H1 (cell line): ENCODE data around the gene UBR3. TPM values are rescaled to one million over a fixed set of nuclear protein-coding genes. Genes with fewer than 3 reads are reported as not detected.

Source experiments
- CTCF ChIA-PET: fragments of 300-600 bp; sonication (Branson Sonifier 250); formaldehyde crosslinking; loops from one replicate; lab custom pipeline; 2021; ENCODE audit not compliant: partially characterized antibody; lab: Charles Lee
- POLR2A ChIA-PET: fragments of 300-600 bp; sonication (Branson Sonifier 250); formaldehyde crosslinking; loops from one replicate; lab custom pipeline; 2021; ENCODE audit warnings: inconsistent platforms; ENCODE audit not compliant: partially characterized antibody; lab: Charles Lee
- DNase-seq, 2 experiments: peaks; one replicate each; pipeline versions ENCODE4 v3.0.0 to v3.0.0-alpha.2; 2010 to 2022; ENCODE audit warnings: low spot score in 2 of 2, low read depth in 1 of 2, mixed read lengths in 1 of 2
- FAIRE-seq: peaks from 2 replicates; lab custom pipeline; 2011; peaks lifted over from hg19 to GRCh38; lab: Jason Lieb, UNC
- H2AFZ ChIP-seq: 2 replicates; pipeline ENCODE4 v1.8.1; 2012; ENCODE audit warnings: low read length, inconsistent platforms
- H2AK5ac ChIP-seq: 2 replicates; pipeline ENCODE4 v1.6.1; 2013; ENCODE audit warnings: low read depth, low read length
- H2BK120ac ChIP-seq: replicated peaks from 2 replicates; pipeline ENCODE3; 2013; ENCODE audit warnings: low read depth, low read length, inconsistent platforms
- H2BK12ac ChIP-seq: 2 replicates; pipeline ENCODE4 v1.6.1; 2013; ENCODE audit warnings: low read depth, low read length
- H2BK15ac ChIP-seq: 2 replicates; pipeline ENCODE4 v1.6.1; 2013; ENCODE audit warnings: low read length
- H2BK20ac ChIP-seq: 2 replicates; pipeline ENCODE4 v1.6.1; 2013; ENCODE audit warnings: low read length
- H2BK5ac ChIP-seq: 2 replicates; pipeline ENCODE4 v1.6.1; 2013; ENCODE audit warnings: low read depth, low read length
- H3K14ac ChIP-seq: 2 replicates; pipeline ENCODE4 v1.6.1; 2013; ENCODE audit warnings: inconsistent platforms; ENCODE audit not compliant: insufficient read length
- H3K18ac ChIP-seq: 2 replicates; pipeline ENCODE4 v1.6.1; 2013; ENCODE audit warnings: low read length; ENCODE audit errors: extremely low read depth
- H3K23ac ChIP-seq: 2 replicates; pipeline ENCODE4 v1.6.1; 2013; ENCODE audit warnings: inconsistent platforms; ENCODE audit not compliant: insufficient read length
- H3K23me2 ChIP-seq: 2 replicates; pipeline ENCODE4 v1.6.1; 2013; ENCODE audit warnings: low read depth, low read length
- H3K27ac ChIP-seq: 2 replicates; pipeline ENCODE4 v1.6.1; 2011; ENCODE audit warnings: low read depth, low read length, inconsistent platforms
- H3K27me3 ChIP-seq, 4 experiments: replicated peaks in 1 of 4; 1 replicate in 1 of 4; 2 replicates in 3 of 4; pipeline versions ENCODE4 v1.6.1 to v1.8.1; 2011 to 2013; ENCODE audit warnings: low read length in 3 of 4, mild to moderate bottlenecking in 3 of 4, inconsistent platforms in 2 of 4, mixed read lengths in 2 of 4, moderate library complexity in 1 of 4; ENCODE audit not compliant: control insufficient read depth in 3 of 4, insufficient read depth in 3 of 4; ENCODE audit errors: extremely low read depth in 1 of 4
- H3K36me3 ChIP-seq, 4 experiments: 2 replicates each; pipeline versions ENCODE4 v1.6.1 to v1.8.1; 2011 to 2013; ENCODE audit warnings: mild to moderate bottlenecking in 4 of 4, low read length in 3 of 4, moderate library complexity in 2 of 4, control low read depth in 1 of 4, inconsistent platforms in 1 of 4; ENCODE audit not compliant: insufficient read depth in 4 of 4, control insufficient read depth in 2 of 4
- H3K4ac ChIP-seq: replicated peaks from 2 replicates; pipeline ENCODE3; 2013; ENCODE audit warnings: low read length, low read depth, mixed read lengths, inconsistent platforms; ENCODE audit not compliant: insufficient read length
- H3K4me1 ChIP-seq, 4 experiments: replicated peaks in 1 of 4; 1 replicate in 1 of 4; 2 replicates in 3 of 4; pipeline versions ENCODE4 v1.6.1 to v1.8.1; 2011 to 2013; ENCODE audit warnings: low read length in 3 of 4, inconsistent platforms in 2 of 4, mixed read lengths in 1 of 4; ENCODE audit not compliant: insufficient read depth in 4 of 4, control insufficient read depth in 3 of 4
- H3K4me2 ChIP-seq, 2 experiments: 2 replicates each; pipeline versions ENCODE4 v1.6.1 to v1.8.1; 2011 to 2013; ENCODE audit warnings: low read depth in 2 of 2, low read length in 2 of 2, control low read depth in 1 of 2, inconsistent platforms in 1 of 2, mild to moderate bottlenecking in 1 of 2; ENCODE audit not compliant: insufficient read depth in 1 of 2
- H3K4me3 ChIP-seq, 4 experiments: fragments of 200-600, 300-600 bp in 1 of 4; sonication (generic), shearing (Covaris generic), sonication (Bioruptor Twin) in 1 of 4; 2 replicates each; pipeline versions ENCODE4 v1.5.1 to v1.8.1; 2011 to 2016; ENCODE audit warnings: low read length in 4 of 4, low read depth in 3 of 4, control low read depth in 2 of 4, inconsistent platforms in 2 of 4, mild to moderate bottlenecking in 2 of 4, mixed read lengths in 1 of 4, moderate library complexity in 1 of 4; ENCODE audit not compliant: insufficient read depth in 2 of 4; ENCODE audit errors: extremely low read depth in 1 of 4
- H3K56ac ChIP-seq: replicated peaks from 2 replicates; pipeline ENCODE3; 2013; ENCODE audit warnings: low read depth, mild to moderate bottlenecking, mixed read lengths, low read length, inconsistent platforms; ENCODE audit not compliant: insufficient read length
- H3K79me1 ChIP-seq: 2 replicates; pipeline ENCODE4 v1.6.1; 2013; ENCODE audit warnings: low read depth, low read length, control low read depth
- H3K79me2 ChIP-seq, 2 experiments: 2 replicates each; pipeline versions ENCODE4 v1.6.1 to v1.8.1; 2012 to 2013; ENCODE audit warnings: low read length in 2 of 2, mild to moderate bottlenecking in 2 of 2, inconsistent platforms in 1 of 2; ENCODE audit not compliant: insufficient read depth in 2 of 2, control insufficient read depth in 1 of 2
- H3K9ac ChIP-seq, 4 experiments: replicated peaks in 1 of 4; 1 replicate in 1 of 4; 2 replicates in 3 of 4; pipeline versions ENCODE4 v1.6.1 to v1.8.1; 2011 to 2013; ENCODE audit warnings: low read depth in 3 of 4, low read length in 3 of 4, control low read depth in 2 of 4, mild to moderate bottlenecking in 2 of 4, moderate library complexity in 2 of 4, inconsistent platforms in 1 of 4; ENCODE audit errors: extremely low read depth in 1 of 4
- H3K9me3 ChIP-seq, 2 experiments: 2 replicates each; pipeline versions ENCODE4 v1.6.1 to v1.8.1; 2012 to 2013; ENCODE audit warnings: mild to moderate bottlenecking in 2 of 2, moderate library complexity in 2 of 2, control low read depth in 1 of 2, inconsistent platforms in 1 of 2, low read depth in 1 of 2, low read length in 1 of 2, mixed read lengths in 1 of 2; ENCODE audit not compliant: insufficient read depth in 2 of 2
- H4K20me1 ChIP-seq, 2 experiments: replicated peaks in 1 of 2; 2 replicates each; pipeline versions ENCODE3 to v1.8.1; 2011 to 2013; ENCODE audit warnings: inconsistent platforms in 2 of 2, low read length in 2 of 2, mild to moderate bottlenecking in 1 of 2; ENCODE audit not compliant: insufficient read depth in 2 of 2, control insufficient read depth in 1 of 2
- H4K5ac ChIP-seq: 2 replicates; pipeline ENCODE4 v1.6.1; 2013; ENCODE audit warnings: low read length, low read depth, mixed read lengths, inconsistent platforms; ENCODE audit not compliant: insufficient read length
- H4K8ac ChIP-seq: 2 replicates; pipeline ENCODE4 v1.8.0; 2013; ENCODE audit warnings: mild to moderate bottlenecking, moderate library complexity, low read length, inconsistent platforms; ENCODE audit not compliant: insufficient read depth; ENCODE audit errors: extremely low read depth
- H4K91ac ChIP-seq: replicated peaks from 2 replicates; pipeline ENCODE3; 2013; ENCODE audit warnings: low read length, mixed read lengths, inconsistent platforms; ENCODE audit not compliant: insufficient read length
- CHD2 ChIP-seq: IDR thresholded peaks from 2 replicates; pipeline ENCODE4 v1.6.1; 2012; ENCODE audit warnings: low read length, improper control_type of control experiment
- EGR1 ChIP-seq: IDR thresholded peaks from 2 replicates; pipeline ENCODE4 v1.6.1; 2011; ENCODE audit warnings: low read depth, low read length, borderline replicate concordance
- EP300 ChIP-seq, 2 experiments: IDR thresholded peaks; 1 replicate in 1 of 2; 2 replicates in 1 of 2; pipeline ENCODE4 v1.6.1; 2011 to 2012; ENCODE audit warnings: low read depth in 2 of 2, low read length in 2 of 2, mild to moderate bottlenecking in 2 of 2, borderline replicate concordance in 1 of 2, inconsistent platforms in 1 of 2, moderate library complexity in 1 of 2
- JUN ChIP-seq: IDR thresholded peaks from 2 replicates; pipeline ENCODE4 v1.6.1; 2011; ENCODE audit warnings: low read depth, mild to moderate bottlenecking, improper control_type of control experiment, low read length
- JUND ChIP-seq: IDR thresholded peaks from 2 replicates; pipeline ENCODE4 v1.6.1; 2011; ENCODE audit warnings: mild to moderate bottlenecking, improper control_type of control experiment, low read length
- KDM5A ChIP-seq: fragments of 200-600 bp; IDR thresholded peaks from 2 replicates; pipeline ENCODE4 v1.7.1; 2012; ENCODE audit warnings: mild to moderate bottlenecking, low read length, inconsistent platforms, mixed read lengths
- MAFK ChIP-seq: IDR thresholded peaks from 2 replicates; pipeline ENCODE4 v1.6.1; 2012; ENCODE audit warnings: low read depth, mild to moderate bottlenecking, improper control_type of control experiment, low read length
- RBBP5 ChIP-seq: IDR thresholded peaks from 2 replicates; pipeline ENCODE4 v1.7.1; 2012; ENCODE audit warnings: low read depth, mild to moderate bottlenecking, inconsistent platforms, low read length, moderate library complexity, borderline replicate concordance
- SP4 ChIP-seq: IDR thresholded peaks from 2 replicates; pipeline ENCODE4 v1.6.1; 2012; ENCODE audit warnings: low read length, inconsistent platforms
- TAF1 ChIP-seq: IDR thresholded peaks from 2 replicates; pipeline ENCODE4 v1.6.1; 2011; ENCODE audit warnings: mild to moderate bottlenecking, low read depth, low read length
- TBP ChIP-seq: IDR thresholded peaks from 2 replicates; pipeline ENCODE4 v1.6.1; 2011; ENCODE audit warnings: low read depth, low read length, improper control_type of control experiment
- TCF12 ChIP-seq: IDR thresholded peaks from 2 replicates; pipeline ENCODE4 v1.6.1; 2011; ENCODE audit warnings: low read depth, mild to moderate bottlenecking, low read length
- TEAD4 ChIP-seq: IDR thresholded peaks from 2 replicates; pipeline ENCODE4 v1.6.1; 2012; ENCODE audit warnings: low read depth, low read length, inconsistent platforms, mixed read lengths
- polyA plus RNA-seq, 7 experiments: library from polyadenylated mRNA; depleted of rRNA in 3 of 7; stranded (reverse) in 5 of 7; unstranded in 2 of 7; fragments of >200 nt in 5 of 7; fragments of 200-250 nt in 2 of 7; gene quantifications; 1 replicate in 5 of 7; 2 replicates in 1 of 7; 4 replicates in 1 of 7; pipeline versions ENCODE4 v1.2.1 to v1.2.3, GENCODE V29; 2011 to 2013; ENCODE audit warnings: missing spikeins in 2 of 7, mixed read lengths in 2 of 7
- total RNA-seq: library from RNA; stranded (reverse); fragmentation: NEBNext Ultra II Directional; extraction: Animal tissue kit (Norgen Biotek cat#: 25700); gene quantifications from 2 replicates; pipeline ENCODE4 v1.2.1, GENCODE V29; 2021
- TF ChIP-seq, protein P1 (sequence below): IDR thresholded peaks from 2 replicates; pipeline ENCODE4 v1.6.1; 2012; ENCODE audit warnings: inconsistent platforms

Gene UBR3
- total and polyA plus RNA-seq, 2 of the 8 experiments (the other 6 are each of a cell fraction or from before 2014, with no cell fraction given): 3.7 to 17.7 TPM

DNA sequence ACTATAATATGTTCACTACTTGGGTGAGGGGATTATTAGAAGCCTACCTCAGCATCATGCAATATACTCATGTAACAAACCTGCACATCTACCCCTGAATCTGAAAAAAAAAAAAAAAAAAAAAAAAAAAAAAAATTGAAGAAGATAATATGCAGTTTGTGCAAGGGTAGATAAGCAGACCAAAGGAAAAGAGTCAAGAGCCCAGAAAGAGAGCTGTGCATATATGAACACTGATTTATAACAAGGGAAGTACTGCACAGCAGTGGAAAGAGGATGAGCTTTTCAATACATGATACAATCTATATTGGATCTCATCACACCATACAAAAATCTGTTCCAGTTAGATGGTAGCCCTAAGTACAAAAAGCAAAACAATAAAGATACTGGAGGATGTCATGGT is 268.1 kb downstream of the UBR3 start:
- no peak overlapping the region for H3K14ac ChIP-seq
- ChIA-PET CTCF (interaction anchor here (1.5 kb wide), 1 partner anchor 314 kb away, joined by 3 read pairs; no protein-coding TSS in a partner anchor), POLR2A (no interaction called here)
- no peak for FAIRE-seq
- H3K9me3 ChIP-seq: peaks cover 14 to 16% of the 10 kb centered on the region in 2 experiments
- no peak overlapping the region for H2BK15ac ChIP-seq
- H2BK12ac ChIP-seq: no peak overlapping the region
- no peak overlapping the region for H4K91ac ChIP-seq
- no peak overlapping the region for H3K56ac ChIP-seq
- no peak overlapping the region for H2BK20ac ChIP-seq
- H3K9ac ChIP-seq: no peak overlapping the region
- H3K79me2 ChIP-seq: no peaks in the 10 kb centered on the region
- H4K5ac ChIP-seq: no peak overlapping the region
- H3K36me3 ChIP-seq: peaks cover 0 to 3% (median 2%) of the 10 kb centered on the region in 4 experiments; a peak in 1 of 8 replicates
- H3K27ac ChIP-seq: no peak overlapping the region
- no peak overlapping the region for H3K4me2 ChIP-seq
- no peak for DNase-seq
- peaks cover 0 to 1% (median 0%) of the 10 kb centered on the region in 4 experiments; a peak in 1 of 7 replicates for H3K27me3 ChIP-seq
- TF ChIP-seq RBBP5 (no peak), JUN (no peak), TAF1 (no peak), JUND (no peak), KDM5A (no peak), SP4 (no peak), TBP (no peak), MAFK (no peak), CHD2 (no peak), EGR1 (no peak), TEAD4 (no peak), TCF12 (no peak), EP300 (IDR thresholded peaks at IDR 0.05; ENCODE audit: borderline replicate concordance in 1 of 2, low read depth in 2 of 2, low read length in 2 of 2) (no peak)
- TF ChIP-seq, protein P1, sequence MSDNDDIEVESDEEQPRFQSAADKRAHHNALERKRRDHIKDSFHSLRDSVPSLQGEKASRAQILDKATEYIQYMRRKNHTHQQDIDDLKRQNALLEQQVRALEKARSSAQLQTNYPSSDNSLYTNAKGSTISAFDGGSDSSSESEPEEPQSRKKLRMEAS: no peak
- H4K8ac ChIP-seq: no peak overlapping the region
- H3K79me1 ChIP-seq: no peaks in the 10 kb centered on the region
- H3K4me3 ChIP-seq: no peak overlapping the region
- no peak overlapping the region for H2BK120ac ChIP-seq
- H3K4ac ChIP-seq: no peak overlapping the region
- no peak overlapping the region for H3K23ac ChIP-seq
- H3K4me1 ChIP-seq: no peaks in the 10 kb centered on the region
- H2BK5ac ChIP-seq: no peak overlapping the region
- no peaks in the 10 kb centered on the region for H3K23me2 ChIP-seq
- H2AFZ ChIP-seq: no peak overlapping the region
- H2AK5ac ChIP-seq: no peak overlapping the region
- no peaks in the 10 kb centered on the region for H4K20me1 ChIP-seq
- H3K18ac ChIP-seq: no peak overlapping the region
